H1 (cell line): ENCODE results near the gene LRRC4C. TPM values are rescaled to one million over a fixed set of nuclear protein-coding genes. Genes with fewer than 3 reads are reported as not detected.

Experiments
- CBX5 ChIP-seq: fragments of 300-800, 300-1000 bp; sonication (generic); IDR thresholded peaks from 2 replicates; pipeline ENCODE4 v1.7.1; 2016; ENCODE audit warnings: antibody characterized with exemption, low read length, low read depth
- CREB1 ChIP-seq: IDR thresholded peaks from 2 replicates; pipeline ENCODE4 v1.6.1; 2012; ENCODE audit warnings: inconsistent platforms
- NRF1 ChIP-seq: IDR thresholded peaks from 2 replicates; pipeline ENCODE4 v1.6.1; 2011; ENCODE audit warnings: mild to moderate bottlenecking, low read depth, low read length, improper control_type of control experiment
- RFX5 ChIP-seq: IDR thresholded peaks from 2 replicates; pipeline ENCODE4 v1.6.1; 2011; ENCODE audit warnings: low read depth, low read length, improper control_type of control experiment, borderline replicate concordance
- SIX5 ChIP-seq: IDR thresholded peaks from 2 replicates; pipeline ENCODE4 v1.6.1; 2011; ENCODE audit warnings: mild to moderate bottlenecking, low read depth, low read length
- polyA plus RNA-seq, 7 experiments: library from polyadenylated mRNA; depleted of rRNA in 3 of 7; stranded (reverse) in 5 of 7; unstranded in 2 of 7; fragments of >200 nt in 5 of 7; fragments of 200-250 nt in 2 of 7; gene quantifications; 1 replicate in 5 of 7; 2 replicates in 1 of 7; 4 replicates in 1 of 7; pipeline versions ENCODE4 v1.2.1 to v1.2.3, GENCODE V29; 2011 to 2013; ENCODE audit warnings: missing spikeins in 2 of 7, mixed read lengths in 2 of 7
- total RNA-seq: library from RNA; stranded (reverse); fragmentation: NEBNext Ultra II Directional; extraction: Animal tissue kit (Norgen Biotek cat#: 25700); gene quantifications from 2 replicates; pipeline ENCODE4 v1.2.1, GENCODE V29; 2021
- TF ChIP-seq, protein P1 (sequence below): IDR thresholded peaks from 2 replicates; pipeline ENCODE4 v1.6.1; 2011; ENCODE audit warnings: low read depth, mild to moderate bottlenecking, low read length; ENCODE audit not compliant: insufficient read depth

The LRRC4C gene
- total and polyA plus RNA-seq, 2 of the 8 experiments (the other 6 are each of a cell fraction or from before 2014, with no cell fraction given), result 0.23 to 2.2 TPM

DNA sequence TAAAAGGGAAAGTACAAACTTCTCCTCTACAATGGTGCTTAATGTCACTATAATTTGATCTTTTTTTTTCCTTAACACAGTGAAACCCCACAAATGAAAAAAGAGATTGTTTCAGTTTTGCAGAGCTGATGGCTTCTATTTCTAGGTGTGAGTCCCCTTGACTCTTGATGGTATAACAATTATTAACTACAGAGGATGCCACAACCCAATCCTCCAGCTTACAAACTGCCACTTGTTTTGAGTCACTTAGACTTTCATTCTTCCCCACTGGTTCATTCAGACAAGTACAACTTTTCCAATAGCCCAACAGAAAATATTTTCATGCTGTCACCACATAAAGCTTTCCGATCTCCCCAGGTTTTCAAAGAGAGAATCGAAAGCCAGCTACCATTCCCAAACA lies 812.2 kb downstream of the LRRC4C start (continued):
- TF ChIP-seq NRF1, result no peak
- no peak for TF ChIP-seq CBX5
- no peak for TF ChIP-seq CREB1
- TF ChIP-seq SIX5, result no peak
- TF ChIP-seq, protein P1, sequence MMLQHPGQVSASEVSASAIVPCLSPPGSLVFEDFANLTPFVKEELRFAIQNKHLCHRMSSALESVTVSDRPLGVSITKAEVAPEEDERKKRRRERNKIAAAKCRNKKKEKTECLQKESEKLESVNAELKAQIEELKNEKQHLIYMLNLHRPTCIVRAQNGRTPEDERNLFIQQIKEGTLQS, result no peak
- no peak for TF ChIP-seq RFX5
